SK-N-SH (cell line): Measurements from ENCODE around the gene TSHZ2. TPM values are rescaled to one million over a fixed set of nuclear protein-coding genes. Genes with fewer than 3 reads are reported as not detected.

Experiments used
- CTCF ChIA-PET: fragments of 300-600, 350-600 bp; formaldehyde crosslinking; extraction: SDS; loops from one replicate; lab custom pipeline; 2021; lab: Yijun Ruan, JAX
- POLR2A ChIA-PET: fragments of 350-600 bp; sonication (Branson Sonifier 250); formaldehyde crosslinking; extraction: SDS; loops from one replicate; lab custom pipeline; 2020; ENCODE audit warnings: antibody characterized with exemption, inconsistent platforms; lab: Yijun Ruan, JAX
- DNase-seq: peaks from one replicate; pipeline ENCODE4 v3.0.0; 2012
- H2AFZ ChIP-seq: fragments of 200-600 bp; sonication (generic); 2 replicates; pipeline ENCODE4 v1.8.1; 2016; ENCODE audit warnings: antibody characterized with exemption, mild to moderate bottlenecking, low read depth
- H3F3A ChIP-seq: fragments of 200-600 bp; sonication (generic); replicated peaks from 2 replicates; pipeline ENCODE3; 2016; ENCODE audit warnings: antibody characterized with exemption, mild to moderate bottlenecking; ENCODE audit not compliant: insufficient read depth
- H3K27ac ChIP-seq, 2 experiments: fragments of 200-500 bp in 1 of 2; fragments of 200-600 bp in 1 of 2; sonication (Bioruptor generic) in 1 of 2; sonication (generic), shearing (Covaris generic) in 1 of 2; 2 replicates each; pipeline versions ENCODE4 v1.5.1 to v1.6.1; 2014 to 2016; ENCODE audit warnings: low read depth in 2 of 2, inconsistent platforms in 1 of 2, low read length in 1 of 2, mild to moderate bottlenecking in 1 of 2, mixed read lengths in 1 of 2
- H3K27me3 ChIP-seq: fragments of 200-600 bp; sonication (generic), shearing (Covaris generic); 2 replicates; pipeline ENCODE4 v1.6.1; 2016; ENCODE audit warnings: mixed run types; ENCODE audit not compliant: insufficient read depth
- H3K36me3 ChIP-seq, 2 experiments: fragments of 200-500 bp in 1 of 2; fragments of 200-600 bp in 1 of 2; sonication (Bioruptor generic) in 1 of 2; sonication (generic) in 1 of 2; replicated peaks in 1 of 2; 2 replicates each; pipeline versions ENCODE3 to v1.5.1; 2014 to 2016; ENCODE audit warnings: low read length in 1 of 2, mild to moderate bottlenecking in 1 of 2; ENCODE audit not compliant: insufficient read depth in 2 of 2, control insufficient read depth in 1 of 2
- H3K4me1 ChIP-seq, 2 experiments: fragments of 200-500 bp in 1 of 2; fragments of 200-600 bp in 1 of 2; sonication (Bioruptor generic) in 1 of 2; sonication (generic), shearing (Covaris generic) in 1 of 2; 2 replicates each; pipeline versions ENCODE4 v1.5.1 to v1.6.1; 2014 to 2016; ENCODE audit warnings: low read depth in 1 of 2, low read length in 1 of 2, mixed run types in 1 of 2; ENCODE audit not compliant: insufficient read depth in 2 of 2, control insufficient read depth in 1 of 2
- H3K4me2 ChIP-seq: fragments of 200-600 bp; sonication (generic), shearing (Covaris generic); 2 replicates; pipeline ENCODE4 v1.6.1; 2017; ENCODE audit warnings: mixed run types
- H3K4me3 ChIP-seq, 2 experiments: fragments of 200-500 bp in 1 of 2; fragments of 200-600 bp in 1 of 2; sonication (Bioruptor generic) in 1 of 2; sonication (generic), shearing (Covaris generic) in 1 of 2; 2 replicates each; pipeline versions ENCODE4 v1.5.1 to v1.8.1; 2014 to 2016; ENCODE audit warnings: low read depth in 2 of 2, inconsistent platforms in 1 of 2, low read length in 1 of 2, mild to moderate bottlenecking in 1 of 2, mixed read lengths in 1 of 2, moderate library complexity in 1 of 2
- H3K79me2 ChIP-seq: fragments of 200-600 bp; sonication (generic); 2 replicates; pipeline ENCODE4 v1.8.1; 2017; ENCODE audit warnings: mild to moderate bottlenecking; ENCODE audit not compliant: insufficient read depth
- H3K9ac ChIP-seq: fragments of 200-600 bp; sonication (generic); 2 replicates; pipeline ENCODE4 v1.6.1; 2017; ENCODE audit warnings: mixed run types
- H3K9me2 ChIP-seq: fragments of 200-600 bp; sonication (generic); 2 replicates; pipeline ENCODE4 v1.6.1; 2017; ENCODE audit warnings: mixed run types
- H3K9me3 ChIP-seq: fragments of 200-600 bp; sonication (generic); 2 replicates; pipeline ENCODE4 v1.6.1; 2017; ENCODE audit warnings: mixed run types, mild to moderate bottlenecking, moderate library complexity
- H4K20me1 ChIP-seq: fragments of 200-600 bp; sonication (generic); 2 replicates; pipeline ENCODE4 v1.6.1; 2017; ENCODE audit warnings: mild to moderate bottlenecking, mixed run types; ENCODE audit not compliant: insufficient read depth
- CHD2 ChIP-seq: fragments of 150-350 bp; IDR thresholded peaks from 2 replicates; pipeline ENCODE4 v1.6.1; 2018; ENCODE audit warnings: low read length; ENCODE audit not compliant: partially characterized antibody
- ELF1 ChIP-seq: IDR thresholded peaks from 2 replicates; pipeline ENCODE4 v1.4.0; 2012
- IRF3 ChIP-seq: fragments of 150-350 bp; IDR thresholded peaks from 2 replicates; pipeline ENCODE4 v1.6.1; 2016; ENCODE audit warnings: mild to moderate bottlenecking, low read depth, low read length
- MAX ChIP-seq: IDR thresholded peaks from 2 replicates; pipeline ENCODE4 v1.4.0; 2012; ENCODE audit warnings: low read depth
- MEF2A ChIP-seq: IDR thresholded peaks from 2 replicates; pipeline ENCODE4 v1.4.0; 2012; ENCODE audit warnings: low read depth, borderline replicate concordance
- NFIC ChIP-seq: IDR thresholded peaks from 2 replicates; pipeline ENCODE4 v1.4.0; 2012; ENCODE audit warnings: borderline replicate concordance
- RFX5 ChIP-seq: IDR thresholded peaks from 2 replicates; pipeline ENCODE4 v1.6.1; 2012; ENCODE audit warnings: mild to moderate bottlenecking, improper control_type of control experiment, low read length
- SMC3 ChIP-seq: IDR thresholded peaks from 2 replicates; pipeline ENCODE4 v1.6.1; 2012; ENCODE audit warnings: low read depth, low read length, improper control_type of control experiment
- TCF12 ChIP-seq: IDR thresholded peaks from 2 replicates; pipeline ENCODE4 v1.4.0; 2012
- TEAD4 ChIP-seq: IDR thresholded peaks from 2 replicates; pipeline ENCODE4 v1.4.0; 2012; ENCODE audit warnings: mild to moderate bottlenecking, borderline replicate concordance; ENCODE audit not compliant: insufficient read depth
- USF2 ChIP-seq: fragments of 150-350 bp; IDR thresholded peaks from 2 replicates; pipeline ENCODE4 v1.6.1; 2017; ENCODE audit warnings: antibody characterized with exemption, low read length, low read depth, borderline replicate concordance
- YY1 ChIP-seq: IDR thresholded peaks from 2 replicates; pipeline ENCODE4 v1.4.0; 2012; ENCODE audit warnings: low read depth, mild to moderate bottlenecking
- WGBS: methylation state at CpG from one replicate; pipeline ENCODE4 v1.1.6; 2017; ENCODE audit warnings: low lambda C conversion rate; 5-methylcytosine and 5-hydroxymethylcytosine counted together
- polyA plus RNA-seq, 3 experiments: library from polyadenylated mRNA; depleted of rRNA; stranded (reverse); fragments of >200 nt; gene quantifications; 2 replicates each; pipeline ENCODE4 v1.2.3, GENCODE V29; 2012
- TF ChIP-seq, protein P1 (sequence below): IDR thresholded peaks from 2 replicates; pipeline ENCODE4 v1.4.0; 2012; ENCODE audit warnings: low read depth, borderline replicate concordance
- TF ChIP-seq, protein P2 (sequence below): IDR thresholded peaks from 2 replicates; pipeline ENCODE4 v1.6.1; 2012; ENCODE audit warnings: mild to moderate bottlenecking, low read depth, low read length, moderate library complexity

The TSHZ2 gene
- polyA plus RNA-seq, 1 of the 3 experiments (the other 2 are of a cell fraction) = 0.13 TPM

GRCh38 chr20:52996658-52997057 is 24.5 kb downstream of the TSHZ2 start:
- H3K4me2 ChIP-seq = no peak overlapping the region
- no peaks in the 10 kb centered on the region for H3K9me2 ChIP-seq
- H3K4me3 ChIP-seq = no peak overlapping the region
- no peak overlapping the region for H3K9ac ChIP-seq
- CTCF ChIA-PET = no interaction called here
- POLR2A ChIA-PET = no interaction called here
- H3K9me3 ChIP-seq = no peaks in the 10 kb centered on the region
- peaks cover 0 to 29% of the 10 kb centered on the region in 2 experiments; a peak in 2 of 4 replicates for H3K4me1 ChIP-seq
- no peaks in the 10 kb centered on the region for H4K20me1 ChIP-seq
- H3K79me2 ChIP-seq = no peaks in the 10 kb centered on the region
- peak overlapping the region in 1 of 2 experiments; percentile 11; a peak in 1 of 4 replicates for H3K27ac ChIP-seq
- H3K36me3 ChIP-seq = no peaks in the 10 kb centered on the region
- H3F3A ChIP-seq = no peaks in the 10 kb centered on the region
- H3K27me3 ChIP-seq = no peaks in the 10 kb centered on the region
- 55% methylated on average over 6 of the region's 6 CpGs for WGBS
- no peak for TF ChIP-seq SMC3
- TF ChIP-seq RFX5 = no peak
- no peak for TF ChIP-seq MAX
- TF ChIP-seq CHD2 = no peak
- no peak for TF ChIP-seq TCF12
- no peak for TF ChIP-seq ELF1
- TF ChIP-seq NFIC = no peak
- TF ChIP-seq IRF3 = no peak
- no peak for TF ChIP-seq USF2
- TF ChIP-seq MEF2A = no peak
- TF ChIP-seq, protein P1, sequence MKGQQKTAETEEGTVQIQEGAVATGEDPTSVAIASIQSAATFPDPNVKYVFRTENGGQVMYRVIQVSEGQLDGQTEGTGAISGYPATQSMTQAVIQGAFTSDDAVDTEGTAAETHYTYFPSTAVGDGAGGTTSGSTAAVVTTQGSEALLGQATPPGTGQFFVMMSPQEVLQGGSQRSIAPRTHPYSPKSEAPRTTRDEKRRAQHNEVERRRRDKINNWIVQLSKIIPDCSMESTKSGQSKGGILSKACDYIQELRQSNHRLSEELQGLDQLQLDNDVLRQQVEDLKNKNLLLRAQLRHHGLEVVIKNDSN = no peak
- TF ChIP-seq, protein P2, sequence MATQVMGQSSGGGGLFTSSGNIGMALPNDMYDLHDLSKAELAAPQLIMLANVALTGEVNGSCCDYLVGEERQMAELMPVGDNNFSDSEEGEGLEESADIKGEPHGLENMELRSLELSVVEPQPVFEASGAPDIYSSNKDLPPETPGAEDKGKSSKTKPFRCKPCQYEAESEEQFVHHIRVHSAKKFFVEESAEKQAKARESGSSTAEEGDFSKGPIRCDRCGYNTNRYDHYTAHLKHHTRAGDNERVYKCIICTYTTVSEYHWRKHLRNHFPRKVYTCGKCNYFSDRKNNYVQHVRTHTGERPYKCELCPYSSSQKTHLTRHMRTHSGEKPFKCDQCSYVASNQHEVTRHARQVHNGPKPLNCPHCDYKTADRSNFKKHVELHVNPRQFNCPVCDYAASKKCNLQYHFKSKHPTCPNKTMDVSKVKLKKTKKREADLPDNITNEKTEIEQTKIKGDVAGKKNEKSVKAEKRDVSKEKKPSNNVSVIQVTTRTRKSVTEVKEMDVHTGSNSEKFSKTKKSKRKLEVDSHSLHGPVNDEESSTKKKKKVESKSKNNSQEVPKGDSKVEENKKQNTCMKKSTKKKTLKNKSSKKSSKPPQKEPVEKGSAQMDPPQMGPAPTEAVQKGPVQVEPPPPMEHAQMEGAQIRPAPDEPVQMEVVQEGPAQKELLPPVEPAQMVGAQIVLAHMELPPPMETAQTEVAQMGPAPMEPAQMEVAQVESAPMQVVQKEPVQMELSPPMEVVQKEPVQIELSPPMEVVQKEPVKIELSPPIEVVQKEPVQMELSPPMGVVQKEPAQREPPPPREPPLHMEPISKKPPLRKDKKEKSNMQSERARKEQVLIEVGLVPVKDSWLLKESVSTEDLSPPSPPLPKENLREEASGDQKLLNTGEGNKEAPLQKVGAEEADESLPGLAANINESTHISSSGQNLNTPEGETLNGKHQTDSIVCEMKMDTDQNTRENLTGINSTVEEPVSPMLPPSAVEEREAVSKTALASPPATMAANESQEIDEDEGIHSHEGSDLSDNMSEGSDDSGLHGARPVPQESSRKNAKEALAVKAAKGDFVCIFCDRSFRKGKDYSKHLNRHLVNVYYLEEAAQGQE = no peak
- TF ChIP-seq YY1 = no peak
- no peak for TF ChIP-seq TEAD4
- H2AFZ ChIP-seq = no peak overlapping the region
- no peak for DNase-seq
